H1 (cell line): ENCODE measurements around the gene TEKT5. TPM values are rescaled to one million over a fixed set of nuclear protein-coding genes. Genes with fewer than 3 reads are reported as not detected.

ENCODE experiments used
- CHD7 ChIP-seq: fragments of 300-600 bp; sonication (generic); IDR thresholded peaks from 2 replicates; pipeline ENCODE4 v1.7.1; 2012; ENCODE audit warnings: low read length, moderate library complexity, mild to moderate bottlenecking, inconsistent platforms; ENCODE audit not compliant: insufficient replicate concordance
- polyA plus RNA-seq, 7 experiments: library from polyadenylated mRNA; depleted of rRNA in 3 of 7; stranded (reverse) in 5 of 7; unstranded in 2 of 7; fragments of >200 nt in 5 of 7; fragments of 200-250 nt in 2 of 7; gene quantifications; 1 replicate in 5 of 7; 2 replicates in 1 of 7; 4 replicates in 1 of 7; pipeline versions ENCODE4 v1.2.1 to v1.2.3, GENCODE V29; 2011 to 2013; ENCODE audit warnings: missing spikeins in 2 of 7, mixed read lengths in 2 of 7
- total RNA-seq: library from RNA; stranded (reverse); fragmentation: NEBNext Ultra II Directional; extraction: Animal tissue kit (Norgen Biotek cat#: 25700); gene quantifications from 2 replicates; pipeline ENCODE4 v1.2.1, GENCODE V29; 2021

The TEKT5 gene
- total and polyA plus RNA-seq, 2 of the 8 experiments (the other 6 are each of a cell fraction or from before 2014, with no cell fraction given), result 0.95 TPM; not detected in 1

- TF ChIP-seq CHD7, result no peak
Measured at GRCh38 chr16:10682604-10683003, 12.1 kb downstream of the TEKT5 start (continued).
